HG03520 (cell line): Measurements from ENCODE around the gene RSPO4.

Experiments
- ATAC-seq: cut with Tn5 transposase; IDR thresholded peaks from one replicate; pipeline ENCODE4 v1.9.1; 2021; ENCODE audit warnings: mild to moderate bottlenecking, moderate library complexity; ENCODE audit not compliant: unreplicated experiment

RSPO4 gene

GRCh38 chr20:944774-945410, 57.2 kb downstream of the RSPO4 start:
- ATAC-seq: no peak

- no peak for ATAC-seq
Observed at GRCh38 chr20:944148-944547, 58.0 kb downstream of the RSPO4 start.

- no peak for ATAC-seq
Observed at GRCh38 chr20:942611-943010, 59.5 kb downstream of the RSPO4 start.

- no peak for ATAC-seq
Observed at GRCh38 chr20:940926-941325, 61.2 kb downstream of the RSPO4 start.

- ATAC-seq: no peak
Observed at GRCh38 chr20:939606-940005, 62.5 kb downstream of the RSPO4 start.

- ATAC-seq: no peak
Observed at GRCh38 chr20:934186-934840, 67.8 kb downstream of the RSPO4 start.

- ATAC-seq: no peak
Observed at GRCh38 chr20:933029-933428, 69.1 kb downstream of the RSPO4 start.

GRCh38 chr20:931401-931800, 70.7 kb downstream of the RSPO4 start:
- no peak for ATAC-seq

- ATAC-seq: no peak
Observed at GRCh38 chr20:926670-927069, 75.4 kb downstream of the RSPO4 start.

GRCh38 chr20:925516-925915, 76.6 kb downstream of the RSPO4 start:
- no peak for ATAC-seq

- ATAC-seq: no peak
Observed at GRCh38 chr20:924639-925038, 77.5 kb downstream of the RSPO4 start.

- ATAC-seq: no peak
Observed at GRCh38 chr20:922781-923180, 79.3 kb downstream of the RSPO4 start.

GRCh38 chr20:921068-921467, 81.0 kb downstream of the RSPO4 start:
- ATAC-seq: no peak

GRCh38 chr20:920311-920710, 81.8 kb downstream of the RSPO4 start:
- no peak for ATAC-seq

- ATAC-seq: no peak
Observed at GRCh38 chr20:919491-919916, 82.6 kb downstream of the RSPO4 start.

GRCh38 chr20:917416-917815, 84.7 kb downstream of the RSPO4 start:
- no peak for ATAC-seq

GRCh38 chr20:916825-917224, 85.3 kb downstream of the RSPO4 start:
- ATAC-seq: no peak

GRCh38 chr20:916125-916799, 85.8 kb downstream of the RSPO4 start, which contains the start of gene ANGPT4:
ANGPT4 (minus strand) TSS chr20:916334; CDS start chr20:916214, 120 bp downstream.
- no peak for ATAC-seq

GRCh38 chr20:914727-915498, 87.2 kb downstream of the RSPO4 start:
- ATAC-seq: no peak

GRCh38 chr20:913306-913849, 88.7 kb downstream of the RSPO4 start:
- ATAC-seq: no peak
